Osteoblast (primary cell): ENCODE data around the gene SLC23A3. TPM values are rescaled to one million over a fixed set of nuclear protein-coding genes. Genes with fewer than 3 reads are reported as not detected.
A peak's percentile ranks its signal among the peaks of the same experiment; 100 is the strongest.

Experiments used
- DNase-seq: peaks from one replicate; pipeline ENCODE4 v3.0.0; 2011; ENCODE audit warnings: low spot score, mixed read lengths; ENCODE audit not compliant: insufficient read length; ENCODE audit errors: missing footprints
- H2AFZ ChIP-seq: 2 replicates; pipeline ENCODE4 v1.6.0; 2011; ENCODE audit warnings: mild to moderate bottlenecking, low read length
- H3K27ac ChIP-seq: 2 replicates; pipeline ENCODE4 v1.5.1; 2011; ENCODE audit warnings: mild to moderate bottlenecking, low read depth, low read length, moderate library complexity
- H3K27me3 ChIP-seq: 2 replicates; pipeline ENCODE4 v1.6.0; 2012; ENCODE audit warnings: mild to moderate bottlenecking, control low read depth, inconsistent platforms, low read length, moderate library complexity; ENCODE audit not compliant: insufficient read depth
- H3K36me3 ChIP-seq: 2 replicates; pipeline ENCODE4 v1.5.1; 2011; ENCODE audit warnings: mild to moderate bottlenecking, low read length, control low read depth, moderate library complexity; ENCODE audit not compliant: insufficient read depth
- H3K4me1 ChIP-seq: 2 replicates; pipeline ENCODE4 v1.5.1; 2011; ENCODE audit warnings: mild to moderate bottlenecking, low read length, control low read depth, moderate library complexity; ENCODE audit not compliant: insufficient read depth
- H3K4me2 ChIP-seq: 2 replicates; pipeline ENCODE4 v1.6.0; 2011; ENCODE audit warnings: mild to moderate bottlenecking, low read length; ENCODE audit not compliant: insufficient read depth
- H3K4me3 ChIP-seq: fragments of 200-600 bp; sonication (generic); 3 replicates; pipeline ENCODE4 v1.5.1; 2012; ENCODE audit warnings: mild to moderate bottlenecking, low read length, inconsistent platforms; ENCODE audit not compliant: insufficient read depth
- H3K79me2 ChIP-seq: 2 replicates; pipeline ENCODE4 v1.6.0; 2012; ENCODE audit warnings: mild to moderate bottlenecking, low read length, control low read depth, inconsistent platforms; ENCODE audit not compliant: insufficient read depth
- H3K9me3 ChIP-seq: 2 replicates; pipeline ENCODE4 v1.5.1; 2011; ENCODE audit warnings: low read depth, low read length, control low read depth
- H4K20me1 ChIP-seq: 2 replicates; pipeline ENCODE4 v1.6.0; 2012; ENCODE audit warnings: mild to moderate bottlenecking, low read length, control low read depth; ENCODE audit not compliant: insufficient read depth
- CTCF ChIP-seq: IDR thresholded peaks from 2 replicates; pipeline ENCODE4 v1.5.1; 2011; ENCODE audit warnings: mild to moderate bottlenecking, low read depth, low read length, moderate library complexity; ENCODE audit errors: extremely low read depth
- total RNA-seq: library from RNA; depleted of rRNA; stranded (reverse); fragments of >200 nt; gene quantifications from 2 replicates; pipeline ENCODE4 v1.2.3, GENCODE V29; 2012

The SLC23A3 gene
- total RNA-seq, 1 donor = 1.4 TPM

- no peak for DNase-seq
- H4K20me1 ChIP-seq = peaks cover 13% of the 10 kb centered on the region
- H3K4me3 ChIP-seq = peak overlapping the region; percentile 78
- peaks cover 36% of the 10 kb centered on the region for H3K4me1 ChIP-seq
- no peaks in the 10 kb centered on the region for H3K27me3 ChIP-seq
- H3K36me3 ChIP-seq = peaks cover 25% of the 10 kb centered on the region
- H3K27ac ChIP-seq = peak overlapping the region; percentile 83
- no peaks in the 10 kb centered on the region for H3K9me3 ChIP-seq
- peaks cover 48% of the 10 kb centered on the region for H3K79me2 ChIP-seq
- no peak for TF ChIP-seq CTCF
- H3K4me2 ChIP-seq = peak overlapping the region; percentile 94
- no peak overlapping the region for H2AFZ ChIP-seq
These were observed 5.7 kb upstream of the SLC23A3 start for GRCh38 chr2:219175486-219175885.

- H3K27me3 ChIP-seq = no peaks in the 10 kb centered on the region
- H3K36me3 ChIP-seq = peaks cover 18% of the 10 kb centered on the region
- H3K79me2 ChIP-seq = peaks cover 41% of the 10 kb centered on the region
- DNase-seq = no peak
- no peak overlapping the region for H2AFZ ChIP-seq
- H3K4me1 ChIP-seq = peaks cover 36% of the 10 kb centered on the region
- H3K4me3 ChIP-seq = no peak overlapping the region
- H3K27ac ChIP-seq = peak overlapping the region; percentile 9
- H3K4me2 ChIP-seq = no peak overlapping the region
- TF ChIP-seq CTCF = no peak
- H3K9me3 ChIP-seq = no peaks in the 10 kb centered on the region
- peaks cover 13% of the 10 kb centered on the region for H4K20me1 ChIP-seq
These were observed 5.0 kb upstream of the SLC23A3 start for GRCh38 chr2:219174801-219175200.

- no peaks in the 10 kb centered on the region for H3K9me3 ChIP-seq
- H3K4me1 ChIP-seq = peaks cover 31% of the 10 kb centered on the region
- no peak overlapping the region for H2AFZ ChIP-seq
- peaks cover 34% of the 10 kb centered on the region for H3K79me2 ChIP-seq
- H4K20me1 ChIP-seq = peaks cover 8% of the 10 kb centered on the region
- peaks cover 15% of the 10 kb centered on the region for H3K36me3 ChIP-seq
- no peak for DNase-seq
- H3K27ac ChIP-seq = peak overlapping the region; percentile 9
- no peaks in the 10 kb centered on the region for H3K27me3 ChIP-seq
- no peak overlapping the region for H3K4me3 ChIP-seq
- no peak for TF ChIP-seq CTCF
- peak overlapping the region; percentile 5 for H3K4me2 ChIP-seq
These were observed 4.3 kb upstream of the SLC23A3 start for GRCh38 chr2:219174146-219174545.

GRCh38 chr2:219173176-219173575 is 3.3 kb upstream of the SLC23A3 start:
- DNase-seq = no peak
- Histone ChIP-seq H3K9me3 (no peaks in the 10 kb centered on the region), H3K27ac (no peak overlapping the region), H3K4me3 (no peak overlapping the region), H2AFZ (no peak overlapping the region), H4K20me1 (peaks cover 4% of the 10 kb centered on the region), H3K79me2 (peaks cover 25% of the 10 kb centered on the region), H3K4me1 (peaks cover 26% of the 10 kb centered on the region), H3K4me2 (no peak overlapping the region), H3K36me3 (peaks cover 15% of the 10 kb centered on the region), H3K27me3 (no peaks in the 10 kb centered on the region)
- TF ChIP-seq CTCF = no peak
